HCT116 (cell line): ENCODE measurements around the gene LEUTX. TPM values are rescaled to one million over a fixed set of nuclear protein-coding genes. Genes with fewer than 3 reads are reported as not detected.
"Not testable (repeated sequence)": the region's sequence is repeated elsewhere in the genome, so short reads cannot be mapped to it uniquely, and the experiment has no call there.

ENCODE experiments used
- ATAC-seq: fragments of 200-7000 bp; cut with Tn5 transposase; 2 replicates; pipeline ENCODE4 v1.9.1; 2020; ENCODE audit warnings: mild to moderate bottlenecking, moderate library complexity
- BruUV-seq: library from RNA; stranded (reverse); fragments of 400-500 nt; replicated peaks from 2 replicates; lab custom pipeline; 2021; lab: Mats Ljungman, UMichigan
- CTCF ChIA-PET: fragments of 300-600 bp; sonication (Branson Sonifier 250); formaldehyde crosslinking; loops from one replicate; lab custom pipeline; 2021; ENCODE audit warnings: antibody characterized with exemption; lab: Charles Lee
- POLR2A ChIA-PET: fragments of 300-600, 350-600 bp; sonication (Branson Sonifier 250); formaldehyde crosslinking; loops from one replicate; lab custom pipeline; 2021; ENCODE audit warnings: antibody characterized with exemption; lab: Charles Lee
- RAD21 ChIA-PET, 2 experiments: fragments of 300-600 bp; sonication (Branson Sonifier 250); formaldehyde crosslinking; loops; one replicate each; lab custom pipeline; 2023; ENCODE audit warnings: low total read pairs in 2 of 2; ENCODE audit not compliant: uncharacterized antibody in 2 of 2, unreplicated experiment in 2 of 2, low non-redundant PET in 1 of 2; lab: Charles Lee
- DNase-seq: peaks from one replicate; pipeline ENCODE4 v3.0.0-alpha.2; 2010; ENCODE audit warnings: low read depth, low spot score
- H2AFZ ChIP-seq: fragments of 200-600 bp; shearing (Covaris generic), sonication (generic); 2 replicates; pipeline ENCODE4 v1.6.1; 2017; ENCODE audit warnings: low read depth, mixed run types, mixed read lengths, antibody characterized with exemption, low read length; ENCODE audit not compliant: poor library complexity, severe bottlenecking
- H3K27ac ChIP-seq: 2 replicates; pipeline ENCODE4 v1.5.1; 2012; ENCODE audit warnings: low read depth, low read length
- H3K27me3 ChIP-seq: fragments of 200-600 bp; sonication (generic); 2 replicates; pipeline ENCODE4 v1.6.1; 2016; ENCODE audit warnings: mixed run types, low read length, mixed read lengths; ENCODE audit not compliant: insufficient read depth
- H3K36me3 ChIP-seq, 2 experiments: fragments of 200-500 bp in 1 of 2; fragments of 200-600 bp in 1 of 2; sonication (Bioruptor generic) in 1 of 2; sonication (generic) in 1 of 2; 2 replicates each; pipeline versions ENCODE4 v1.5.1 to v1.6.1; 2014 to 2016; ENCODE audit warnings: low read length in 2 of 2, inconsistent platforms in 1 of 2, mixed read lengths in 1 of 2, mixed run types in 1 of 2; ENCODE audit not compliant: insufficient read depth in 2 of 2, control insufficient read depth in 1 of 2
- H3K4me1 ChIP-seq, 2 experiments: fragments of 200-600 bp in 1 of 2; sonication (generic) in 1 of 2; 2 replicates each; pipeline versions ENCODE4 v1.5.1 to v1.6.1; 2012 to 2017; ENCODE audit warnings: low read length in 2 of 2, inconsistent platforms in 1 of 2, mild to moderate bottlenecking in 1 of 2, mixed read lengths in 1 of 2, mixed run types in 1 of 2, moderate library complexity in 1 of 2; ENCODE audit not compliant: insufficient read depth in 2 of 2, control insufficient read depth in 1 of 2
- H3K4me2 ChIP-seq: fragments of 200-600 bp; sonication (generic); 2 replicates; pipeline ENCODE4 v1.6.1; 2017; ENCODE audit warnings: mixed run types, low read length, mixed read lengths
- H3K4me3 ChIP-seq, 2 experiments: fragments of 200-600 bp in 1 of 2; sonication (generic) in 1 of 2; replicated peaks in 1 of 2; 2 replicates each; pipeline ENCODE4 v1.5.1; 2011 to 2016; ENCODE audit warnings: low read length in 2 of 2, control low read depth in 1 of 2, low read depth in 1 of 2, mild to moderate bottlenecking in 1 of 2, mixed read lengths in 1 of 2, mixed run types in 1 of 2
- H3K79me2 ChIP-seq: fragments of 200-600 bp; sonication (generic); 2 replicates; pipeline ENCODE4 v1.6.1; 2017; ENCODE audit warnings: mild to moderate bottlenecking, mixed run types, low read length, moderate library complexity, mixed read lengths; ENCODE audit not compliant: insufficient read depth
- H3K9ac ChIP-seq: fragments of 200-600 bp; sonication (generic); 2 replicates; pipeline ENCODE4 v1.6.1; 2016; ENCODE audit warnings: low read length, mixed read lengths
- H3K9me2 ChIP-seq: fragments of 200-600 bp; sonication (generic), shearing (Covaris generic); 2 replicates; pipeline ENCODE4 v1.6.1; 2017; ENCODE audit warnings: mixed run types, mild to moderate bottlenecking, moderate library complexity; ENCODE audit not compliant: insufficient read depth
- H3K9me3 ChIP-seq, 2 experiments: fragments of 200-500 bp in 1 of 2; fragments of 200-600 bp in 1 of 2; sonication (Bioruptor generic) in 1 of 2; sonication (generic) in 1 of 2; 2 replicates each; pipeline ENCODE4 v1.6.1; 2014 to 2017; ENCODE audit warnings: low read length in 2 of 2, mixed read lengths in 2 of 2, inconsistent platforms in 1 of 2, low read depth in 1 of 2, mild to moderate bottlenecking in 1 of 2, mixed run types in 1 of 2, moderate library complexity in 1 of 2; ENCODE audit not compliant: control insufficient read depth in 1 of 2, insufficient read depth in 1 of 2
- H4K20me1 ChIP-seq: fragments of 200-600 bp; sonication (generic), shearing (Covaris generic); 2 replicates; pipeline ENCODE4 v1.6.1; 2017; ENCODE audit warnings: mixed run types, mild to moderate bottlenecking, moderate library complexity; ENCODE audit not compliant: insufficient read depth
- ATF3 ChIP-seq: IDR thresholded peaks from 2 replicates; pipeline ENCODE4 v1.6.1; 2012
- CBX3 ChIP-seq: IDR thresholded peaks from 2 replicates; pipeline ENCODE4 v1.6.1; 2012; ENCODE audit warnings: low read depth
- CEBPB ChIP-seq: IDR thresholded peaks from 2 replicates; pipeline ENCODE4 v1.6.1; 2012; ENCODE audit warnings: low read depth
- CTCF ChIP-seq, 3 experiments: fragments of 200-600 bp in 1 of 3; sonication (generic) in 1 of 3; IDR thresholded peaks in 2 of 3; conservative IDR thresholded peaks in 1 of 3; 2 replicates each; pipeline ENCODE4 v1.5.1; 2012 to 2017; ENCODE audit warnings: low read depth in 2 of 3, low read length in 2 of 3, antibody characterized with exemption in 1 of 3, borderline replicate concordance in 1 of 3, control low read depth in 1 of 3, mild to moderate bottlenecking in 1 of 3, mixed read lengths in 1 of 3, mixed run types in 1 of 3, moderate library complexity in 1 of 3; ENCODE audit not compliant: insufficient read depth in 1 of 3
- EGR1 ChIP-seq: IDR thresholded peaks from 2 replicates; pipeline ENCODE4 v1.6.1; 2012; ENCODE audit warnings: low read depth
- ELF1 ChIP-seq: IDR thresholded peaks from 2 replicates; pipeline ENCODE4 v1.6.1; 2012; ENCODE audit warnings: low read depth, borderline replicate concordance
- EZH2 ChIP-seq: fragments of 200-600 bp; sonication (generic); IDR thresholded peaks from 2 replicates; pipeline ENCODE4 v1.6.1; 2017; ENCODE audit warnings: antibody characterized with exemption, mixed run types
- EZH2phosphoT487 ChIP-seq: fragments of 200-600 bp; IDR thresholded peaks from 2 replicates; pipeline ENCODE4 v1.6.1; 2018; ENCODE audit warnings: antibody characterized with exemption, borderline replicate concordance
- JUND ChIP-seq: IDR thresholded peaks from 2 replicates; pipeline ENCODE4 v1.6.1; 2012
- MAX ChIP-seq: IDR thresholded peaks from 2 replicates; pipeline ENCODE4 v1.6.1; 2012
- POLR2A ChIP-seq: IDR thresholded peaks from 2 replicates; pipeline ENCODE4 v1.7.0; 2011; ENCODE audit warnings: borderline replicate concordance; ENCODE audit not compliant: insufficient read depth, insufficient read length; ENCODE audit errors: extremely low read depth
- POLR2AphosphoS5 ChIP-seq: IDR thresholded peaks from 2 replicates; pipeline ENCODE4 v1.6.1; 2011; ENCODE audit warnings: mild to moderate bottlenecking, low read depth, low read length, moderate library complexity
- SIN3A ChIP-seq: IDR thresholded peaks from 2 replicates; pipeline ENCODE4 v1.6.1; 2012; ENCODE audit warnings: low read depth
- TCF7L2 ChIP-seq: IDR thresholded peaks from 2 replicates; pipeline ENCODE4 v1.7.0; 2011; ENCODE audit warnings: borderline replicate concordance, inconsistent platforms; ENCODE audit not compliant: insufficient read depth, insufficient read length; ENCODE audit errors: extremely low read depth
- ZBTB33 ChIP-seq: IDR thresholded peaks from 2 replicates; pipeline ENCODE4 v1.6.1; 2011; ENCODE audit warnings: mild to moderate bottlenecking, low read length, moderate library complexity; ENCODE audit not compliant: insufficient replicate concordance; ENCODE audit errors: extremely low read depth
- ZFX ChIP-seq: fragments of 450-650 bp; IDR thresholded peaks from 2 replicates; pipeline ENCODE4 v1.6.1; 2017
- ZNF274 ChIP-seq: fragments of 200-500 bp; sonication (Bioruptor generic); IDR thresholded peaks from 2 replicates; pipeline ENCODE4 v1.6.1; 2014; ENCODE audit warnings: mild to moderate bottlenecking, low read depth, low read length, inconsistent platforms
- intact Hi-C: fragments of 100-400 bp; cut with micrococcal nuclease; formaldehyde crosslinking; loops from 2 replicates; pipeline ENCODE4 v1.10.0; 2022
- total RNA-seq: library from RNA; stranded (reverse); gene quantifications from one replicate; pipeline ENCODE4 v1.2.1, GENCODE V29; 2021; ENCODE audit not compliant: unreplicated experiment

The LEUTX gene
- total RNA-seq, 1 experiment from 2014 or later, result not detected

- Histone ChIP-seq H3K9me2 (no peaks in the 10 kb centered on the region), H4K20me1 (no peaks in the 10 kb centered on the region), H3K9me3 (no peaks in the 10 kb centered on the region), H3K4me2 (no peak overlapping the region), H2AFZ (no peak overlapping the region), H3K27me3 (no peaks in the 10 kb centered on the region), H3K9ac (no peak overlapping the region), H3K4me1 (peaks cover 0 to 3% of the 10 kb centered on the region in 2 experiments; a peak in 1 of 4 replicates), H3K27ac (no peak overlapping the region), H3K4me3 (no peak overlapping the region), H3K36me3 (no peaks in the 10 kb centered on the region), H3K79me2 (no peaks in the 10 kb centered on the region)
- TF ChIP-seq ATF3, result no peak
- no peak for TF ChIP-seq EZH2phosphoT487
- no peak for TF ChIP-seq ZNF274
- TF ChIP-seq TCF7L2, result no peak
- no peak for TF ChIP-seq JUND
- TF ChIP-seq POLR2AphosphoS5, result no peak
- TF ChIP-seq EZH2, result no peak
- no peak for TF ChIP-seq ZBTB33
- no peak for TF ChIP-seq CBX3
- TF ChIP-seq MAX, result no peak
- TF ChIP-seq CTCF (IDR thresholded peaks at IDR 0.05 in 2 of 3, conservative IDR thresholded peaks at IDR 0.05 in 1 of 3; ENCODE audit: borderline replicate concordance in 1 of 3, insufficient read depth in 1 of 3, low read depth in 2 of 3, low read length in 2 of 3), result no peak
- TF ChIP-seq CEBPB, result no peak
- no peak for TF ChIP-seq ZFX
- TF ChIP-seq ELF1, result no peak
- no peak for TF ChIP-seq EGR1
- TF ChIP-seq POLR2A, result no peak
- TF ChIP-seq SIN3A, result no peak
- intact Hi-C loops, result no loop called here
- DNase-seq, result no peak
- POLR2A ChIA-PET, result no interaction called here
- BruUV-seq, result no TSS peak
- ATAC-seq, result no peak
- CTCF ChIA-PET, result no interaction called here
- RAD21 ChIA-PET, result no interaction called here
These were observed 34.8 kb downstream of the LEUTX start for GRCh38 chr19:39813264-39813993.

GRCh38 chr19:39814111-39814510, 35.5 kb downstream of the LEUTX start:
- H3K9ac ChIP-seq, H3K9me3 ChIP-seq, H3K9me2 ChIP-seq, DNase-seq, BruUV-seq, H3K36me3 ChIP-seq, intact Hi-C loops, CTCF ChIA-PET, H3K27me3 ChIP-seq, H3K4me3 ChIP-seq, H3K79me2 ChIP-seq, ATAC-seq, H2AFZ ChIP-seq, H3K27ac ChIP-seq, H3K4me1 ChIP-seq, RAD21 ChIA-PET, H4K20me1 ChIP-seq, POLR2A ChIA-PET, H3K4me2 ChIP-seq: not testable (repeated sequence)
